Measurements from ENCODE around the gene DENND5B.

DNA sequence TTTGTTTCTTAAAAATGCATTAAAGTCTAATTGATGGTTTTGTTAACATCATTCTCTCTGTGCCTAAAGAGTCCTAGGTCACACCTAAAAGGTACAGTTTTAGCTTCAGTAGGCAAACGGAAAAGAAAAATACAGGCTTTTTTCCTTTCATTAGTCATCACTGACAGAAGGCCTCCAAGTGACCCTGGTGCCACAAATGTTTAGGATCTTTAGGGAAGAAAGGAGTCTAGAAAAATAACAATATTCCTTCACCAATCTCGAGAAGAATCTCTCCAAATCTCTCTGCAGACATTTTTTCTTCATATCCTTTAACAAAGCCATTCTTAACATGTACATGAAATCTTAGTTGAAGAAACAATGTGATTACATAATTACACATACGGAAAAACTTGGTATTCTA is 2.0 kb downstream of the DENND5B start:
- no peak for TF ChIP-seq ZBTB8A (tag by site-specific recombination; IDR thresholded peaks at IDR 0.05)
- no peak for TF ChIP-seq ZBTB21 (tag by site-specific recombination; IDR thresholded peaks at IDR 0.05)
- no peak for TF ChIP-seq HOXA7 (CRISPR knock-in tag; IDR thresholded peaks at IDR 0.05; ENCODE audit: borderline replicate concordance)

Measured in HEK293 (cell line).